ENCODE data around the gene NXPE4. TPM values are rescaled to one million over a fixed set of nuclear protein-coding genes. Genes with fewer than 3 reads are reported as not detected.

The NXPE4 gene
- total and polyA plus RNA-seq, 2 donors (not counting 3 experiments of a cell fraction or from before 2014, with no cell fraction given) = not detected

- H3K9ac ChIP-seq (replicated peaks; ENCODE audit: extremely low read depth, insufficient read depth, low read length) = no peak overlapping the region
- no peaks in the 10 kb centered on the region for H3K36me3 ChIP-seq (ENCODE audit: control insufficient read depth in 2 of 2, extremely low read depth in 1 of 2, insufficient read depth in 2 of 2, low read length in 2 of 2)
- H3K27ac ChIP-seq (ENCODE audit: insufficient read depth, low read depth, low read length) = no peak overlapping the region
- ChIA-PET POLR2A (no interaction called here), CTCF (no interaction called here)
- no peak overlapping the region for H2AFZ ChIP-seq (ENCODE audit: low read depth, low read length)
- no peaks in the 10 kb centered on the region for H4K20me1 ChIP-seq (replicated peaks; ENCODE audit: control insufficient read depth, extremely low read depth, insufficient read depth, low read length)
- DNase-seq (ENCODE audit: low read depth, low spot score) (no peak), FAIRE-seq (no peak)
- intact Hi-C loops (cut with micrococcal nuclease) = no loop called here
- dilution Hi-C loops (cut with MboI; ENCODE audit: extremely low pct_ligation_motif_present, low sequenced_read_pairs) = no loop called here
- peaks cover 2% of the 10 kb centered on the region for H3K9me3 ChIP-seq (replicated peaks; ENCODE audit: control insufficient read depth, insufficient read depth, low read length)
- H3K4me2 ChIP-seq (ENCODE audit: insufficient read depth, low read length) = no peak overlapping the region
- no TSS peak for BruUV-seq (replicated peaks)
- H3K27me3 ChIP-seq (ENCODE audit: control insufficient read depth in 2 of 2, insufficient read depth in 2 of 2, low read length in 2 of 2) = no peaks in the 10 kb centered on the region
- no peak overlapping the region for H3K4me3 ChIP-seq (replicated peaks in 1 of 3; ENCODE audit: insufficient read depth in 1 of 3, low read depth in 1 of 3, low read length in 3 of 3)
- H3K79me2 ChIP-seq (ENCODE audit: control insufficient read depth, insufficient read depth, low read length) = no peaks in the 10 kb centered on the region
- no peaks in the 10 kb centered on the region for H3K4me1 ChIP-seq (ENCODE audit: control insufficient read depth, extremely low read depth, insufficient read depth, low read length)
- no peak for TF ChIP-seq GATA2 (IDR thresholded peaks at IDR 0.05; ENCODE audit: insufficient read depth, insufficient read length, low read depth, low read length)
- H3K9me1 ChIP-seq (replicated peaks; ENCODE audit: control insufficient read depth, extremely low read depth, insufficient read depth, low read length) = no peaks in the 10 kb centered on the region
Measured at GRCh38 chr11:114621072-114621471, 25.5 kb upstream of the NXPE4 start.

DNA sequence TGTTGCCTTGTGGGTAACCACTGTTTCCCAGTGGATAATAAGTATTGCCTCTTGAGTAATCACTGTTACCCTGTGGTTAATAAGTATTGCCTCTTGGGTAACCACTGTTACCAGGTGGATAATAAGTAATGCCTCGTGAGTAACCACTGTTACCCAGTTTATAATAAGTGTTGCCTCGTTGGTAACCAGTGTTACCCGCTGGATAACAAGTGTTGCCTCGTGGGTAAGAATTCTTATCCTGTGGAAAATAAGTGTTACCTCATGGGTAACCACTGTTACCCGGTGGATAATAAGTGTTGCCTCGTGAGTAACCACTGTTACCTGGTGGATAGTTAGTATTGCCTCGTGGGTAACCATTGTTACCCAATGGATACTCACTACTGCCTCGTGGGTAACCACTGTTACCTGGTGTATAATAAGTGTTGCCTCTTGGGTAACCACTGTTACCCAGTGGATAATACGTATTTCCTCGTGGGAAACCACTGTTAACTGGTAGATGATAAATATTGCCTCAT lies 24.1 kb upstream of the NXPE4 start:
- DNase-seq (ENCODE audit: low read depth, low spot score) = no peak
- dilution Hi-C loops (cut with MboI; ENCODE audit: extremely low pct_ligation_motif_present, low sequenced_read_pairs) (no loop called here), intact Hi-C loops (cut with micrococcal nuclease) (no loop called here)
- no peak for FAIRE-seq
- Histone ChIP-seq H3K9me3 (replicated peaks; ENCODE audit: control insufficient read depth, insufficient read depth, low read length) (no peaks in the 10 kb centered on the region), H3K27me3 (ENCODE audit: control insufficient read depth in 2 of 2, insufficient read depth in 2 of 2, low read length in 2 of 2) (no peaks in the 10 kb centered on the region), H3K27ac (ENCODE audit: insufficient read depth, low read depth, low read length) (no peak overlapping the region), H3K4me1 (ENCODE audit: control insufficient read depth, extremely low read depth, insufficient read depth, low read length) (no peaks in the 10 kb centered on the region), H3K4me3 (replicated peaks in 1 of 3; ENCODE audit: insufficient read depth in 1 of 3, low read depth in 1 of 3, low read length in 3 of 3) (no peak overlapping the region), H4K20me1 (replicated peaks; ENCODE audit: control insufficient read depth, extremely low read depth, insufficient read depth, low read length) (no peaks in the 10 kb centered on the region), H3K79me2 (ENCODE audit: control insufficient read depth, insufficient read depth, low read length) (no peaks in the 10 kb centered on the region), H2AFZ (ENCODE audit: low read depth, low read length) (no peak overlapping the region), H3K4me2 (ENCODE audit: insufficient read depth, low read length) (no peak overlapping the region), H3K36me3 (ENCODE audit: control insufficient read depth in 2 of 2, extremely low read depth in 1 of 2, insufficient read depth in 2 of 2, low read length in 2 of 2) (no peaks in the 10 kb centered on the region), H3K9ac (replicated peaks; ENCODE audit: extremely low read depth, insufficient read depth, low read length) (no peak overlapping the region), H3K9me1 (replicated peaks; ENCODE audit: control insufficient read depth, extremely low read depth, insufficient read depth, low read length) (no peaks in the 10 kb centered on the region)
- ChIA-PET POLR2A (no interaction called here), CTCF (no interaction called here)
- no TSS peak for BruUV-seq (replicated peaks)
- TF ChIP-seq MYC (IDR thresholded peaks at IDR 0.05; ENCODE audit: low read depth, low read length) = no peak
- no peak for TF ChIP-seq GATA2 (IDR thresholded peaks at IDR 0.05; ENCODE audit: insufficient read depth, insufficient read length, low read depth, low read length)
- TF ChIP-seq POLR2A (IDR thresholded peaks at IDR 0.05; ENCODE audit: low read depth, low read length) = no peak
- no peak for TF ChIP-seq FOS (IDR thresholded peaks at IDR 0.05; ENCODE audit: borderline replicate concordance, insufficient read depth, low read length)
- TF ChIP-seq, protein P1, sequence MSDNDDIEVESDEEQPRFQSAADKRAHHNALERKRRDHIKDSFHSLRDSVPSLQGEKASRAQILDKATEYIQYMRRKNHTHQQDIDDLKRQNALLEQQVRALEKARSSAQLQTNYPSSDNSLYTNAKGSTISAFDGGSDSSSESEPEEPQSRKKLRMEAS (IDR thresholded peaks at IDR 0.05; ENCODE audit: insufficient read depth, insufficient read length) = no peak
- TF ChIP-seq JUN (IDR thresholded peaks at IDR 0.05; ENCODE audit: borderline replicate concordance, insufficient read depth, insufficient read length, low read depth) = no peak
- TF ChIP-seq CTCF (IDR thresholded peaks at IDR 0.05; ENCODE audit: extremely low read depth in 1 of 2, insufficient read depth in 1 of 2, low read depth in 1 of 2, low read length in 2 of 2) = no peak
